ENCODE data around the gene DEFB132.

DNA sequence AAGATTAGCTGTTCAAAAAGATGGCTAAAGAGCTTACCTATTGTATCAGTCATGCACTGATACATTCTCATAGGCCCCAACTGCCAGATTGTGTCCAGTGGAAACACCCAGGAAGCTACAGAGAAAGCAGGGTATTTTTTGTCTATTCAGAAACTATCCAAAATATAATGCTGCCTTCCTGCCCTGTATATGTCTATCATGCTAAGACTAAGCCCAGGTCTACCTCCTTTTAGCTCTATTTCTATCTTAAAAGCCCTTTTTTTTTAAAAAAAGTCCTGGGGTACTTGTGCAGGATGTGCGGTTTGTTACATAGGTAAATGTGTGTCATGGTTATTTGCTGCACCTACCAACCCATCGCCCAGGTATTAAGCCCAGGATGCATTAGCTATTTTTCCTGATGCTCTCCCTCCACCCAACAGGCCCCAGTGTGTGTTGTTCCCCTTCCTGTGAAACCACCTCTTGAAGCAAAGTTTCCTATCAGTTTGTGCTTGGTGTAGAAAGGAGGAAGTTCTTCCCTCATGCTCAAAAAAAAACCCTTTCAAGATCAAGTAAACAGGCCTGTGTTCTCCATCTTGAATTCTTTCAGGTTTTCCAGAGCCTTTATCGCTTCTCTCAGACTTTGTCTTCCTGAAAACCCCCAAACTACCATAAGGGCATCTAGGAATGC is 30.0 kb upstream of the DEFB132 start:
- TF ChIP-seq, protein P1, sequence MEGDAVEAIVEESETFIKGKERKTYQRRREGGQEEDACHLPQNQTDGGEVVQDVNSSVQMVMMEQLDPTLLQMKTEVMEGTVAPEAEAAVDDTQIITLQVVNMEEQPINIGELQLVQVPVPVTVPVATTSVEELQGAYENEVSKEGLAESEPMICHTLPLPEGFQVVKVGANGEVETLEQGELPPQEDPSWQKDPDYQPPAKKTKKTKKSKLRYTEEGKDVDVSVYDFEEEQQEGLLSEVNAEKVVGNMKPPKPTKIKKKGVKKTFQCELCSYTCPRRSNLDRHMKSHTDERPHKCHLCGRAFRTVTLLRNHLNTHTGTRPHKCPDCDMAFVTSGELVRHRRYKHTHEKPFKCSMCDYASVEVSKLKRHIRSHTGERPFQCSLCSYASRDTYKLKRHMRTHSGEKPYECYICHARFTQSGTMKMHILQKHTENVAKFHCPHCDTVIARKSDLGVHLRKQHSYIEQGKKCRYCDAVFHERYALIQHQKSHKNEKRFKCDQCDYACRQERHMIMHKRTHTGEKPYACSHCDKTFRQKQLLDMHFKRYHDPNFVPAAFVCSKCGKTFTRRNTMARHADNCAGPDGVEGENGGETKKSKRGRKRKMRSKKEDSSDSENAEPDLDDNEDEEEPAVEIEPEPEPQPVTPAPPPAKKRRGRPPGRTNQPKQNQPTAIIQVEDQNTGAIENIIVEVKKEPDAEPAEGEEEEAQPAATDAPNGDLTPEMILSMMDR (IDR thresholded peaks at IDR 0.05; ENCODE audit: low read length) = no peak
- no peak for TF ChIP-seq EZH2 (IDR thresholded peaks at IDR 0.05; ENCODE audit: borderline replicate concordance, low read length)
